MM.1S (cell line): ENCODE measurements around the gene TBC1D10B.
A peak's percentile ranks its signal among the peaks of the same experiment; 100 is the strongest.

Experiments
- DNase-seq: peaks from one replicate; pipeline ENCODE4 v3.0.0-alpha.2; 2015
- H2AFZ ChIP-seq: fragments of 300-600 bp; sonication (generic); 2 replicates; pipeline ENCODE4 v1.6.0; 2016; ENCODE audit warnings: antibody characterized with exemption, low read length
- H3F3A ChIP-seq: fragments of 300-600 bp; sonication (generic); 2 replicates; pipeline ENCODE4 v1.6.1; 2016; ENCODE audit warnings: mild to moderate bottlenecking, antibody characterized with exemption, low read length, moderate library complexity, mixed read lengths; ENCODE audit not compliant: insufficient read depth
- H3K27ac ChIP-seq: fragments of 300-600 bp; sonication (generic); 2 replicates; pipeline ENCODE4 v1.5.1; 2016; ENCODE audit warnings: mild to moderate bottlenecking, low read length
- H3K27me3 ChIP-seq: fragments of 300-600 bp; sonication (generic); replicated peaks from 2 replicates; pipeline ENCODE4 v1.6.0; 2016; ENCODE audit warnings: low read length; ENCODE audit not compliant: insufficient read depth
- H3K36me3 ChIP-seq: fragments of 300-600 bp; sonication (generic); replicated peaks from 2 replicates; pipeline ENCODE4 v1.6.1; 2016; ENCODE audit warnings: mild to moderate bottlenecking, low read length, mixed read lengths; ENCODE audit not compliant: insufficient read depth
- H3K4me1 ChIP-seq: fragments of 300-600 bp; sonication (generic); 2 replicates; pipeline ENCODE4 v1.6.1; 2016; ENCODE audit warnings: low read length, mixed read lengths
- H3K4me2 ChIP-seq: fragments of 300-600 bp; sonication (generic); 2 replicates; pipeline ENCODE4 v1.6.0; 2016; ENCODE audit warnings: low read depth, low read length
- H3K4me3 ChIP-seq: fragments of 300-600 bp; sonication (generic); 2 replicates; pipeline ENCODE4 v1.5.1; 2016; ENCODE audit warnings: low read length, mixed read lengths
- H3K79me2 ChIP-seq: fragments of 300-600 bp; sonication (generic); 2 replicates; pipeline ENCODE4 v1.6.1; 2016; ENCODE audit warnings: mixed run types, low read length, mixed read lengths
- H3K9ac ChIP-seq: fragments of 300-600 bp; sonication (generic); 2 replicates; pipeline ENCODE4 v1.6.1; 2016; ENCODE audit warnings: low read length, mixed read lengths
- H3K9me2 ChIP-seq: fragments of 300-600 bp; sonication (generic); replicated peaks from 2 replicates; pipeline ENCODE4 v1.6.1; 2016; ENCODE audit warnings: mild to moderate bottlenecking, low read length, mixed read lengths; ENCODE audit not compliant: insufficient read depth
- H3K9me3 ChIP-seq: fragments of 300-600 bp; sonication (generic); replicated peaks from 2 replicates; pipeline ENCODE4 v1.6.1; 2016; ENCODE audit warnings: mild to moderate bottlenecking, low read length, mixed read lengths; ENCODE audit not compliant: insufficient read depth
- H4K20me1 ChIP-seq: fragments of 300-600 bp; sonication (generic); 2 replicates; pipeline ENCODE4 v1.6.1; 2016; ENCODE audit warnings: mild to moderate bottlenecking, low read length, moderate library complexity, mixed read lengths; ENCODE audit not compliant: insufficient read depth
- CTCF ChIP-seq: fragments of 300-600 bp; sonication (generic); IDR thresholded peaks from 2 replicates; pipeline ENCODE4 v1.5.1; 2016; ENCODE audit warnings: antibody characterized with exemption, low read length, mixed read lengths
- EZH2 ChIP-seq: fragments of 300-600 bp; sonication (generic); optimal IDR thresholded peaks from 2 replicates; pipeline ENCODE3; 2017; ENCODE audit warnings: low read depth, mild to moderate bottlenecking, antibody characterized with exemption, low read length, mixed read lengths
- EZH2phosphoT487 ChIP-seq: fragments of 300-600 bp; sonication (generic); IDR thresholded peaks from 2 replicates; pipeline ENCODE4 v1.6.1; 2018; ENCODE audit warnings: antibody characterized with exemption, low read length

Gene TBC1D10B

DNA sequence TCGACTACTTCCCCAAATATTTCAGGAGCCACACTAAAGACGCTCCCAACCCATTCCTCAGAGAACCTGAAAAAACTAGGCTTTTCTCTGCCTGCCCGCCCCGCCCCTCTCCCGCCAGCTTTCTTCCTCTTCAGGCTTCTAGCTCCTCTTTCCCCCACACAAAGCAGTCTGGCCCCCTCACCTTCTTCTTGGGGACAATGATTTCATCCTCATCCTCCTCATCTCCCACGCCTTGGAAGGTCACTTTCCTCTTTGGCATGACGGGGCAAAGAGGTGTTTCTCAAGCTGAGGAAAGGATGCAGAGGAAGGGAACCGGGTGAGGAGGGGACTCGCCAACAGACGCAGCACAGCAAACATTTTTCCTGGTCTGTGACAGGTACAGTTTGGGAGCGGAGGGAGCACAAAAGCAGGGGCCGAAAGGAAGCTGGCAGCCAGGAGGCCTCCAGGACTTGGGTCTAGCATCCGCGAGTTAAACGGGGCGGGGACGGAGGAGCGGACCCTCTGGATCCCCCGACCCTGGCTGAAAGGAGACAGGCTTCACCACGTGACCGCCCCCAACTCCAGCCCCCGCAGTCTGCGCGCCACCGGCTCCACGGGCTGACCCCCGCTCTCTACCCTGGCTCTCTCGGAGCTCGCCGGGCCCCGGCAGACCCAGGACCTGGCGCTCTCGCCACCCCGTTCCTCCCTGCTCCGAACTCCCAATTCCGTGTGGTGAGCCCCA lies 15.7 kb downstream of the TBC1D10B start:
- no peak for TF ChIP-seq CTCF
- TF ChIP-seq EZH2phosphoT487: no peak
- no peak for TF ChIP-seq EZH2
- Histone ChIP-seq H4K20me1 (no peaks in the 10 kb centered on the region), H3K4me3 (peak overlapping the region; percentile 87), H2AFZ (peak overlapping the region; percentile 83), H3K9ac (peak overlapping the region; percentile 93), H3K9me3 (no peaks in the 10 kb centered on the region), H3K79me2 (peaks cover 47% of the 10 kb centered on the region), H3K4me1 (peaks cover 23% of the 10 kb centered on the region), H3K36me3 (peaks cover 2% of the 10 kb centered on the region; the same call in 1 of the 2 replicates), H3F3A (peaks cover 9% of the 10 kb centered on the region), H3K27me3 (no peaks in the 10 kb centered on the region), H3K27ac (peak overlapping the region; percentile 64; the same call in 1 of the 2 replicates), H3K4me2 (peak overlapping the region; percentile 77), H3K9me2 (no peaks in the 10 kb centered on the region)
- DNase-seq: no peak

DNA sequence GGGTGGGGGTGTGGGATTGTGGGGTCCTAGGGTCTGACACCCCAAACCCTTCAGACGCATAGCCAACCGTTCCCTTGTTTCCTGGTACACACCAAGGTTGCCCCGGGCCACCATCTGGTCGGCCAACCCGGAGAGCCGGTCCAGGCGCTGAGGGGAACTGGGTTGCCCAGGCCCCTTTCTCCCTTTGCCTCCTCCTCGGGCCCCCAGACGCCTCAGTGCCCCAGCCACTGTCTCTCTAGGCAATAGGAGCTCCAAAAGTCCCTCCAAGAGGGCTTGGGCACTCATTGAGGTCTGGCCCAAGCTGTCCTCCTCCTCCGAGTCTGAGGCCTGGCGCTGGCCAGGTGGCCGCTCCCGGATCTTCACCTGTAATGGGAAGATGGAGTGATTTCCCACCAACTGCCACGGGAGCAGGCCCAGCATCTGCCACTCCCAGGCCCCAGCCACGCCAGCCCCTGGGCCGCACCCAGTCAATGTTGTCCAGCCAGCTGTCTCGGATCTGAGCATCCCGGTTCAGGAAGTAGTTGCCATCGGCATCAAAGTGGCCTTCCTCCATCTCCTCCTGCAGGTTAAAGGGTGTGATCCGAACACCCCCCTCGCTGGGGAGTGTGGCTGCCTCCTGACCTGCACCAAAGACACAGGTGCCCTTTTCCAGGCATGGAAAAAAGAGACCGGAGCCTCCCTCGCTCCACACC lies 16.7 kb downstream of the TBC1D10B start:
- H4K20me1 ChIP-seq: no peaks in the 10 kb centered on the region
- DNase-seq: no peak
- H3K27ac ChIP-seq: no peak overlapping the region
- peaks cover 9% of the 10 kb centered on the region for H3F3A ChIP-seq
- no peaks in the 10 kb centered on the region for H3K9me3 ChIP-seq
- H3K9me2 ChIP-seq: no peaks in the 10 kb centered on the region
- peak overlapping the region; percentile 87 for H3K4me3 ChIP-seq
- TF ChIP-seq EZH2 (no peak), EZH2phosphoT487 (no peak), CTCF (no peak)
- peak overlapping the region; percentile 77 for H3K4me2 ChIP-seq
- H3K4me1 ChIP-seq: peaks cover 23% of the 10 kb centered on the region
- H3K36me3 ChIP-seq: peaks cover 2% of the 10 kb centered on the region; the same call in 1 of the 2 replicates
- peak overlapping the region; percentile 93; the same call in 1 of the 2 replicates for H3K9ac ChIP-seq
- peaks cover 45% of the 10 kb centered on the region for H3K79me2 ChIP-seq
- no peak overlapping the region for H2AFZ ChIP-seq
- H3K27me3 ChIP-seq: no peaks in the 10 kb centered on the region

GRCh38 chr16:30352488-30353401 lies 17.5 kb downstream of the TBC1D10B start:
- peaks cover 2% of the 10 kb centered on the region; the same call in 1 of the 2 replicates for H3K36me3 ChIP-seq
- no peaks in the 10 kb centered on the region for H3K27me3 ChIP-seq
- H2AFZ ChIP-seq: no peak overlapping the region
- no peak for DNase-seq
- H3K9me3 ChIP-seq: no peaks in the 10 kb centered on the region
- H3K4me2 ChIP-seq: no peak overlapping the region
- H3K27ac ChIP-seq: no peak overlapping the region
- H3K9ac ChIP-seq: no peak overlapping the region
- no peak overlapping the region for H3K4me3 ChIP-seq
- no peaks in the 10 kb centered on the region for H4K20me1 ChIP-seq
- H3K4me1 ChIP-seq: peaks cover 23% of the 10 kb centered on the region
- TF ChIP-seq CTCF: no peak; the same call in 1 of the 2 replicates
- TF ChIP-seq EZH2: no peak
- TF ChIP-seq EZH2phosphoT487: no peak
- H3K9me2 ChIP-seq: no peaks in the 10 kb centered on the region
- H3F3A ChIP-seq: peaks cover 9% of the 10 kb centered on the region
- H3K79me2 ChIP-seq: peaks cover 45% of the 10 kb centered on the region
